Subcutaneous abdominal adipose tissue (tissue), 5 donors: ENCODE data around the gene SRMS.

Source experiments
- H3K27ac ChIP-seq: one replicate; pipeline ENCODE4 v1.7.0; 2013; ENCODE audit warnings: low read depth, mild to moderate bottlenecking, inconsistent platforms, low read length, moderate library complexity
- H3K27me3 ChIP-seq, 5 donors: one replicate each; pipeline ENCODE4 v1.7.0; 2013; ENCODE audit warnings: low read length in 5 of 5, inconsistent platforms in 1 of 5; ENCODE audit not compliant: control insufficient read depth in 5 of 5, insufficient read depth in 4 of 5
- H3K36me3 ChIP-seq, 5 donors: one replicate each; pipeline ENCODE4 v1.7.0; 2013; ENCODE audit warnings: low read length in 5 of 5; ENCODE audit not compliant: control insufficient read depth in 5 of 5, insufficient read depth in 5 of 5
- H3K4me1 ChIP-seq, 5 donors: one replicate each; pipeline ENCODE4 v1.7.0; 2013; ENCODE audit warnings: low read length in 5 of 5, mild to moderate bottlenecking in 3 of 5, moderate library complexity in 1 of 5; ENCODE audit not compliant: control insufficient read depth in 5 of 5, insufficient read depth in 5 of 5
- H3K4me3 ChIP-seq, 5 donors: one replicate each; pipeline ENCODE4 v1.7.0; 2013; ENCODE audit warnings: low read length in 5 of 5, low read depth in 1 of 5
- H3K9ac ChIP-seq, 5 donors: one replicate each; pipeline ENCODE4 v1.7.0; 2013; ENCODE audit warnings: low read length in 5 of 5, mild to moderate bottlenecking in 4 of 5, moderate library complexity in 3 of 5
- H3K9me3 ChIP-seq, 5 donors: one replicate each; pipeline ENCODE4 v1.7.0; 2013; ENCODE audit warnings: low read length in 5 of 5; ENCODE audit not compliant: control insufficient read depth in 5 of 5
- donor health status: healthy.
- donor health status: healthy.
- donor health status: healthy.
- donor health status: healthy.
- donor health status: healthy.

The SRMS gene

GRCh38 chr20:63547725-63548480, at the start of gene SRMS:
Gene SRMS (minus strand): TSS chr20:63547749. CDS start chr20:63547463, 286 bp downstream.
- H3K9me3 ChIP-seq, result no peaks in the 10 kb centered on the region
- H3K36me3 ChIP-seq, result no peaks in the 10 kb centered on the region
- H3K4me1 ChIP-seq, result peaks cover 0 to 5% (median 0%) of the 10 kb centered on the region in 5 donors
- H3K4me3 ChIP-seq, result no peak within 1 kb of the TSS
- peaks cover 28 to 63% (median 46%) of the 10 kb centered on the region in 5 donors for H3K27me3 ChIP-seq
- no peak within 1 kb of the TSS for H3K9ac ChIP-seq
- no peak within 1 kb of the TSS for H3K27ac ChIP-seq

DNA sequence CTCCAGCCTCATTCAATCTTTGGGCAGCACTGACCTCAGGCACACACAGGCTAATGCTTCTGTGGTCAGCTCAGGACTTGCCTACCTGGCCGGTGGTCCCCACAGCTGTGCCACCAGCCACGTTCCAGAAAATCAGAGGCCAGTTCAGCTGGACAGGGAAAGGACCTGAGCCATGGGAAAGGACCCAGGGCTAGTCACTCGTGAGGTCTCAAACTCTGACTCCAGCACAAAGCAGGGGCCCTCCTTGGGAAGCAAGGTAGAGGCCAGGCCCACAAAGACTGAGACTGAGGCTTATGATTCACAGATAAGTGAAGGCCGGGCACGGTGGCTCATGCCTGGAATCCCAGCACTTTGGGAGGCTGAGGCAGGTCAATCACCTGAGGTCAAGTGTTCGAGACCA, 48.9 kb upstream of the SRMS start:
- Histone ChIP-seq H3K9me3 (no peaks in the 10 kb centered on the region), H3K27ac (no peak overlapping the region), H3K4me1 (peaks cover 0 to 5% (median 0%) of the 10 kb centered on the region in 5 donors), H3K36me3 (peaks cover 0 to 76% (median 70%) of the 10 kb centered on the region in 5 donors), H3K9ac (no peak overlapping the region), H3K27me3 (no peaks in the 10 kb centered on the region), H3K4me3 (no peak overlapping the region)

DNA sequence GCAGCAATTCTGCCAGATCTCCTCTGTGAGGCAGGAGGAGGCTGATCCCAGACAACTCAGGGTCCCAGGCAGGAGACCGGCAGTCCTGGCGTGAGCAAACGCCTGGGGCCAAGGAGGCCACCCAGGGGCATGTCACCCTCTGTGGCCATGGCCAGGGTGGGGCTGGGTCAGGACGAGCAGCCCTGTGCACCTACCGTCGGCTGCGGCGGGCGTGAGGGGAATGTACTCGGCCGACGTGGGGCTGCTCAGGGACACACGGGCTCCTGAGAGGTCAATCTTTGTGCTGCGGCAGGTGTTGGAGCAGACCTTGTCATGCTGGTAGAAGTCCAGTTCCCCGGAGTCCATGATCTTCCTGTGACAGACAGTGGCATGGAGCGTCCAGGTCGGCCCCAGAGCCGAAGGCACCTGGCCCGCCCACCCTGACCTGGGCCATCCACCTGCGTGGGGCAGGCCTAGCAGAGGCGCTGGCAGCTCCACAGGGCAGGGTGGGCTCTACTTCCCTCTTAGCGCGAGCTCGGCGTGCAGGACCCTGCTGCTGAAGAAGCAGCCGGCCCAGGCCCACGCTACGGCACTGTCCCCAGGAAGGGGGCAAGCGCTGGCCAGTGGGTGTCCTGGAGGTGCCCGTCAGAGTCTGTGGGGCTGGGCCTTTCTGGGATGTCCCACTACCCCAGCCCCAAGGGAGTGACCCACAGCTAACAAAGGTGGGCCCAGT, 48.0 kb upstream of the SRMS start:
- Histone ChIP-seq H3K36me3 (peaks cover 0 to 76% (median 70%) of the 10 kb centered on the region in 5 donors), H3K27ac (no peak overlapping the region), H3K27me3 (no peaks in the 10 kb centered on the region), H3K9ac (no peak overlapping the region), H3K4me1 (peaks cover 0 to 5% (median 0%) of the 10 kb centered on the region in 5 donors), H3K4me3 (no peak overlapping the region), H3K9me3 (no peaks in the 10 kb centered on the region)

GRCh38 chr20:63594043-63594561, 46.6 kb upstream of the SRMS start:
- Histone ChIP-seq H3K9ac (no peak overlapping the region), H3K4me1 (peaks cover 0 to 5% (median 0%) of the 10 kb centered on the region in 5 donors), H3K4me3 (no peak overlapping the region), H3K27ac (no peak overlapping the region), H3K36me3 (peaks cover 0 to 82% (median 76%) of the 10 kb centered on the region in 5 donors), H3K27me3 (no peaks in the 10 kb centered on the region), H3K9me3 (no peaks in the 10 kb centered on the region)

DNA sequence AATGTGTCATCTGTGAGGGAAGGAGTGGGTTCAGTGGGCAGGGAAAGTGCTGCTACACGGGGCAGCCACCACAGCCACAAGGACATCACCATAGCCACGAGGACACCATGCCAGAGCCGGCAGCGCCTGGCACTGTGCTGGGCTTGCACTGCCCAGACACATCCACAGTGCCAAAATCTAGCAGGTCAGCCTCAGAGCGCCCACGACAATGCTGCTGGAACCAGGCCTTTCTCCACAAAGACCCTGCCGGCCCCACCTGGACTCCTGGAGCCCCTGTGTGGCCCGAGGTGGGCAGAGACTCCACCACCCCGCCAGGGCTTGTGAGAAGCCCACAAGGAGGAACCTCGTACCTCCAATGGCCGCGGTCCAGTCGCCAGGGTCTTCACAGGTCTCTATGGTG, 45.1 kb upstream of the SRMS start:
- Histone ChIP-seq H3K9me3 (no peaks in the 10 kb centered on the region), H3K9ac (no peak overlapping the region), H3K27me3 (no peaks in the 10 kb centered on the region), H3K36me3 (peaks cover 0 to 81% (median 65%) of the 10 kb centered on the region in 5 donors), H3K4me1 (peaks cover 0 to 14% (median 4%) of the 10 kb centered on the region in 5 donors), H3K4me3 (no peak overlapping the region), H3K27ac (no peak overlapping the region)

- H3K36me3 ChIP-seq, result peaks cover 0 to 74% (median 62%) of the 10 kb centered on the region in 5 donors
- peaks cover 0 to 21% (median 4%) of the 10 kb centered on the region in 5 donors for H3K4me1 ChIP-seq
- H3K27ac ChIP-seq, result no peak overlapping the region
- no peaks in the 10 kb centered on the region for H3K27me3 ChIP-seq
- H3K9me3 ChIP-seq, result no peaks in the 10 kb centered on the region
- H3K4me3 ChIP-seq, result no peak overlapping the region
- no peak overlapping the region for H3K9ac ChIP-seq
Measured at GRCh38 chr20:63591786-63592355, 44.3 kb upstream of the SRMS start.

GRCh38 chr20:63591147-63591533, 43.6 kb upstream of the SRMS start:
- no peak overlapping the region for H3K4me3 ChIP-seq
- H3K27me3 ChIP-seq, result no peaks in the 10 kb centered on the region
- H3K9ac ChIP-seq, result no peak overlapping the region
- peaks cover 0 to 70% (median 58%) of the 10 kb centered on the region in 5 donors for H3K36me3 ChIP-seq
- H3K9me3 ChIP-seq, result no peaks in the 10 kb centered on the region
- H3K4me1 ChIP-seq, result peaks cover 0 to 21% (median 4%) of the 10 kb centered on the region in 5 donors
- H3K27ac ChIP-seq, result no peak overlapping the region

GRCh38 chr20:63590218-63591146, 42.9 kb upstream of the SRMS start:
- Histone ChIP-seq H3K9me3 (no peaks in the 10 kb centered on the region), H3K4me3 (no peak overlapping the region), H3K4me1 (peaks cover 0 to 21% (median 4%) of the 10 kb centered on the region in 5 donors), H3K9ac (no peak overlapping the region), H3K27ac (no peak overlapping the region), H3K36me3 (peaks cover 0 to 63% (median 52%) of the 10 kb centered on the region in 5 donors), H3K27me3 (no peaks in the 10 kb centered on the region)
